Testis (tissue), 3 donors: ENCODE data around the gene FSTL5. TPM values are rescaled to one million over a fixed set of nuclear protein-coding genes. Genes with fewer than 3 reads are reported as not detected.

Experiments used
- DNase-seq: peaks from one replicate; pipeline ENCODE4 v3.0.0-alpha.2; 2019
- H3K27ac ChIP-seq, 2 donors: fragments of 200-600 bp; sonication (generic); one replicate each; pipeline ENCODE4 v1.5.1; 2019
- H3K27me3 ChIP-seq: fragments of 200-600 bp; sonication (generic); one replicate; pipeline ENCODE4 v1.5.1; 2019
- H3K36me3 ChIP-seq: fragments of 200-600 bp; sonication (generic); one replicate; pipeline ENCODE4 v1.5.1; 2017; ENCODE audit warnings: low read depth; ENCODE audit errors: missing control alignments
- H3K4me1 ChIP-seq: fragments of 200-600 bp; sonication (generic); one replicate; pipeline ENCODE4 v1.5.1; 2019
- H3K4me3 ChIP-seq, 2 donors: fragments of 200-600 bp; sonication (generic); one replicate each; pipeline ENCODE4 v1.5.1; 2017 to 2019
- H3K9me3 ChIP-seq: fragments of 200-600 bp; sonication (generic); one replicate; pipeline ENCODE4 v1.5.1; 2017
- CTCF ChIP-seq, 3 experiments: fragments of 450-650 bp in 2 of 3; fragments of 200-600 bp in 1 of 3; sonication (generic) in 1 of 3; IDR thresholded peaks; one replicate each; pipeline ENCODE4 v1.5.1; 2016 to 2019; ENCODE audit warnings: antibody characterized with exemption in 3 of 3, mild to moderate bottlenecking in 2 of 3, moderate library complexity in 1 of 3
- POLR2A ChIP-seq: fragments of 450-650 bp; IDR thresholded peaks from one replicate; pipeline ENCODE4 v1.6.1; 2017; ENCODE audit warnings: antibody characterized with exemption, mild to moderate bottlenecking, moderate library complexity
- WGBS, 2 donors: methylation state at CpG; one replicate each; pipeline ENCODE4 v1.1.5; 2018; 5-methylcytosine and 5-hydroxymethylcytosine counted together
- intact Hi-C: fragments of 100-400 bp; cut with DNase I; formaldehyde crosslinking; loops from one replicate; pipeline ENCODE4 v1.15.1; 2023; ENCODE audit warnings: low total_unique reads
- polyA plus RNA-seq: library from polyadenylated mRNA; stranded (reverse); fragments of 350-450 nt; fragmentation: Illumina TruSeq; extraction: RNeasy Lipid Tissue Mini Kit (QIAGEN cat#74804); gene quantifications from one replicate; pipeline ENCODE4 v1.2.3, GENCODE V29; 2014; ENCODE audit warnings: low read depth, low replicate concordance; ENCODE audit not compliant: insufficient read depth
- total RNA-seq, 2 donors: library from RNA; depleted of rRNA; stranded (reverse); fragments of >200 nt; gene quantifications; one replicate each; pipeline ENCODE4 v1.2.3, GENCODE V29; 2016

The FSTL5 gene
- total and polyA plus RNA-seq, 3 donors from 2014 or later = 0.57 to 1.0 (median 0.68) TPM

GRCh38 chr4:161920304-161921052 lies 243.3 kb downstream of the FSTL5 start:
- no peaks in the 10 kb centered on the region for H3K4me1 ChIP-seq
- H3K27me3 ChIP-seq = no peaks in the 10 kb centered on the region
- H3K9me3 ChIP-seq = no peaks in the 10 kb centered on the region
- H3K36me3 ChIP-seq = no peaks in the 10 kb centered on the region
- no peak overlapping the region for H3K4me3 ChIP-seq
- intact Hi-C loops = no loop called here
- no peak overlapping the region for H3K27ac ChIP-seq
- 70 to 73% methylated on average over 3 of the region's 3 CpGs for WGBS, 2 donors
- TF ChIP-seq POLR2A (no peak), CTCF (IDR thresholded peaks at IDR 0.05) (no peak)
- no peak for DNase-seq

- no peak for TF ChIP-seq POLR2A
- Histone ChIP-seq H3K4me1 (no peaks in the 10 kb centered on the region), H3K36me3 (no peaks in the 10 kb centered on the region), H3K27ac (no peak overlapping the region), H3K27me3 (no peaks in the 10 kb centered on the region), H3K4me3 (no peak overlapping the region), H3K9me3 (no peaks in the 10 kb centered on the region)
- no peak for DNase-seq
- WGBS, 2 donors = 60 to 62% methylated on average over 3 of the region's 3 CpGs
- intact Hi-C loops = no loop called here
Measured at GRCh38 chr4:161919442-161920220, 244.2 kb downstream of the FSTL5 start.

- WGBS, 2 donors = 77 to 96% methylated on average over 1 of the region's 1 CpG
- Histone ChIP-seq H3K4me3 (no peak overlapping the region), H3K27me3 (no peaks in the 10 kb centered on the region), H3K9me3 (no peaks in the 10 kb centered on the region), H3K4me1 (no peaks in the 10 kb centered on the region), H3K36me3 (no peaks in the 10 kb centered on the region), H3K27ac (no peak overlapping the region)
- DNase-seq = no peak
- TF ChIP-seq POLR2A (no peak), CTCF (IDR thresholded peaks at IDR 0.05) (no peak)
- intact Hi-C loops = no loop called here
Measured at GRCh38 chr4:161916035-161916434, 247.8 kb downstream of the FSTL5 start.

- Histone ChIP-seq H3K36me3 (no peaks in the 10 kb centered on the region), H3K27me3 (no peaks in the 10 kb centered on the region), H3K4me1 (no peaks in the 10 kb centered on the region), H3K27ac (no peak overlapping the region), H3K9me3 (no peaks in the 10 kb centered on the region), H3K4me3 (no peak overlapping the region)
- TF ChIP-seq POLR2A (no peak), CTCF (IDR thresholded peaks at IDR 0.05) (no peak)
- intact Hi-C loops = no loop called here
- WGBS, 2 donors = 78 to 86% methylated on average over 2 of the region's 2 CpGs
- no peak for DNase-seq
Measured at GRCh38 chr4:161907590-161907955, 256.2 kb downstream of the FSTL5 start.

GRCh38 chr4:161906836-161907589 lies 256.8 kb downstream of the FSTL5 start:
- no peaks in the 10 kb centered on the region for H3K4me1 ChIP-seq
- H3K9me3 ChIP-seq = no peaks in the 10 kb centered on the region
- DNase-seq = no peak
- no peaks in the 10 kb centered on the region for H3K36me3 ChIP-seq
- no peak overlapping the region for H3K4me3 ChIP-seq
- 79 to 88% methylated on average over 4 of the region's 4 CpGs for WGBS, 2 donors
- intact Hi-C loops = no loop called here
- no peak overlapping the region for H3K27ac ChIP-seq
- no peak for TF ChIP-seq CTCF (IDR thresholded peaks at IDR 0.05)
- no peak for TF ChIP-seq POLR2A
- H3K27me3 ChIP-seq = no peaks in the 10 kb centered on the region
